Right ventricle myocardium superior (tissue), 1 donor: ENCODE data around the gene NOL12. TPM values are rescaled to one million over a fixed set of nuclear protein-coding genes. Genes with fewer than 3 reads are reported as not detected.

Source experiments
- ATAC-seq: fragments of 200-7000 bp; cut with Tn5 transposase; one replicate; pipeline ENCODE4 v1.9.1; 2020; ENCODE audit warnings: mild to moderate bottlenecking; ENCODE audit not compliant: poor library complexity
- DNase-seq: peaks from one replicate; pipeline ENCODE4 v3.0.0-alpha.2; 2020
- intact Hi-C: fragments of 100-400 bp; cut with DNase I; formaldehyde crosslinking; loops from one replicate; pipeline ENCODE4 v1.11.2; 2022
- total RNA-seq: library from RNA; stranded (reverse); fragmentation: NEBNext Ultra II Directional; extraction: Animal tissue kit (Norgen Biotek cat#: 25700); gene quantifications from one replicate; pipeline ENCODE4 v1.2.1, GENCODE V29; 2021
- donor health status: DM: no; HTN: yes; CAD: no; lungs with severe emphysema.

Gene NOL12
- total RNA-seq, 1 donor from 2014 or later, result 14.3 TPM

DNA sequence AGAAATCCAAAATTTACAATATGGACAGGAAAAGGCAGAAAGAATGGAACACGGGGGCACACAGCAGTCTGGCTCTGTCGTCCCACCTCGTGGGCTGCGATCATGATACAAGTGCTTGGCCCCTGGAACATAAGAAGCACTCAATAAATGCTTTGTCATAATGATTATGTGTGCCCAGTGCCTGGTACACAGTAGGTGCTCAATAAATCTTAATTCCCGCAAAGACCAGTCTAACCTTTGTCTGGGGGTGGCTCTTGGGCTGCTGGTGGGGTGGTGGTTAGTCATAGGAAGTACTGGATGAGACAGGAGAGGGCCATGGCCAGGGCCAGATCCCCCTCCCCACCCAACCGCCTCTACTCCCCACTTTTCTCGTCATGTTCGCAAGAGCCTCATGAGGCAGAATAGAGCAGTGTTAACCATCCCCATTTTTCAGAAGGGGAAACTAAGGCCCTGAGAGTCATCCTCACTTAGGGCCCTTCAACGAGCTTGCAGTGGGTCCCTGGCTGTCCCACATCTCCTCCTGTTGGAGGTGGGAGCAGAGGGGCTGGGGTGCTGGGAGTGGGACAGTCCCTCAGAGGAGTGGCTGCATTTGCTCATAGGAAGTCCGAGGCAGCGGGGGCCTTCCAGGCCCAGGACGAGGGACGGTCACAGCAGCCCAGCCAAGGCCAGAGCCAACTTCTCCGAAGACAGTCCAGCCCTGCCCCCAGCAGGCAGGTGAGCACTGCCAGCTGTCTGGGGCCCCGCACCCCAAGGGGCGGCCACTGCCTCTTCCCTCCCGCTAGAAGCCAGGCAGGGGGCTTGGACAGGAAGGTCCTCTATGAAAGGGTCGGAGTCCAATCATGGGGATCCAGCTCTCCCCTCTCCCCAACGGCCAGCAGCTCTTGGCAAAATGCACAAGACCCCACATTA is 46.8 kb downstream of the NOL12 start:
- intact Hi-C loops, result no loop called here
- no peak for DNase-seq
- no peak for ATAC-seq

DNA sequence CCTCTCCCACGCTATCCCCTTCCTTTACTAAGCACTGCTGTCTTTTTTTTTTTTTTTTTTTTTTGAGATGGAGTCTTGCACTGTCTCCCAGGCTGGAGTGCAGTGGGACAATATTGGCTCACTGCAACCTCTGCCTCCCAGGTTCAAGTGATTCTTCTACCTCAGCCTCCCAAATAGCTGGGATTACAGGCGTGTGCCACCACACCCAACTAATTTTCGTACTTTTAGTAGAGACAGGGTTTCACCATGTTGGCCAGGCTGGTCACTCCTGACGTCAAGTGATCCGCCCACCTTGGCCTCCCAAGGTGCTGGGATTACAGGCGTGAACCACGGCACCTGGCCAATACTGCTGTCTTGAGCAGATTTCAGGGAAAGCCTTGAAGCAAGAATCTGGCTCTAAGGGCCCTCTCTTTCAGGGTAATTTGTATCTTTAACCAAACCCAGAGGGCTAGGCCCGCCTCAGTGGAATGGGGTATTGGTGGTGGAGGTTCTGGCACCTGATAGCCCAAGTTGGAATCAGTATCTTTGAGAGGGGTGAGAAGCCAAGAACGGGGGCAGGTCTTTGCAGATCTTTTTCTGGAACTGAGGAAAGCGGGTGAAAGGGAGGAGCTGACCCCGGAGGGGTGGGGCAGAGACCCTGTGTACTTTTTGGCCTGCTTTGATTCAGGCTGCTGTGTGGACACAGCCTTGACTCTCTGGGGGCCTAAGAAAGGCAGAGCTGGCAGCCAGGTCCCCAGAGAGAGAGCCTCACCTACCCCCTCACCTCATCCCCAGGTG is 47.7 kb downstream of the NOL12 start:
- ATAC-seq, result no peak
- DNase-seq, result no peak
- intact Hi-C loops, result no loop called here

DNA sequence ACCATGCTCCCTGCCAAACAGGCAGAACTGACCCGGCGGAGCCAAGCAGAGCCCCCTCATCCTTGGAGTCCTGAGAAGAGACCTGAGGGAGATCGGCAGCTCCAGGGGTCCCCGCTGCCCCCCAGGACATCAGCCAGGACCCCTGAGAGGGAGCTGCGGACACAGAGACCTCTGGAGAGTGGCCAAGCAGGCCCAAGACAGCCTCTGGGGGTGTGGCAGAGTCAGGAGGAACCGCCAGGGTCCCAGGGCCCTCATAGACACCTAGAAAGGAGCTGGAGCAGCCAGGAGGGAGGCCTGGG is 48.2 kb downstream of the NOL12 start:
- intact Hi-C loops, result no loop called here
- ATAC-seq (no peak), DNase-seq (no peak)

DNA sequence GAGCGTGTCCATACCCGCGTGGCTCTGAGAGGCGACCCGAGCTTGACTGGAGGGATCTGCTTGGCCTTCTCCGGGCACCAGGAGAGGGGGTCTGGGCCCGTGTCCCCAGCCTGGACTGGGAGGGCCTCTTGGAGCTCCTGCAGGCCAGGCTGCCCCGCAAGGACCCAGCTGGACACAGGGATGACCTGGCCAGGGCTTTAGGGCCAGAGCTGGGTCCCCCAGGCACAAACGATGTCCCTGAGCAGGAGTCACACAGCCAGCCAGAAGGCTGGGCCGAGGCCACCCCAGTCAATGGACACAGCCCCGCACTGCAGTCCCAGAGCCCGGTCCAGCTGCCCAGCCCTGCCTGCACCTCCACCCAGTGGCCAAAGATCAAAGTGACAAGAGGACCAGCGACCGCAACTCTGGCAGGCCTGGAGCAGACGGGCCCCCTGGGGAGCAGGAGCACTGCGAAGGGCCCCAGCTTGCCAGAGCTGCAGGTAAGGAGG is 48.9 kb downstream of the NOL12 start:
- peak; percentile 39 for ATAC-seq
- intact Hi-C loops, result no loop called here
- peak; percentile 68 for DNase-seq

DNA sequence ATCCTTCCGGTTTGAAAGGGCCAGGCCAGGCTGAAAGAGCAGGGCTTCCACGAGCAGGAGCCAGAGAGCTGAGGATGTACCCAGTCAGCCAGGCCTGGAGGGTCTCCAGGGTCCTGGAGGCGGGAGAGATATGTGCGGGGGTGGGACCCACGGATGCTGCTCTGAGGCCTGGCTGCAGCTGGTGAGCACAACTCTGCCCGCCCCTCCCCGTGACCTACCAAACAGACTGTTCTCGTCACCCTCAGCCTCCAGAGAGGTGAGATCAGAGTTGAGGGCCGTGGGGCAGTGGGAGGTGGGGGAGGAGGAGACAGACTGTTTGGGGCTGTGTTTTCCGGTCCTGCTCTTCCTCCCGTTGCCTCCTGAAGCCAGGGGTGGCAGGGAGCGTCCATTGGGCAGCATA is 52.9 kb downstream of the NOL12 start:
- peak; percentile 72 for ATAC-seq
- intact Hi-C loops, result no loop called here

DNA sequence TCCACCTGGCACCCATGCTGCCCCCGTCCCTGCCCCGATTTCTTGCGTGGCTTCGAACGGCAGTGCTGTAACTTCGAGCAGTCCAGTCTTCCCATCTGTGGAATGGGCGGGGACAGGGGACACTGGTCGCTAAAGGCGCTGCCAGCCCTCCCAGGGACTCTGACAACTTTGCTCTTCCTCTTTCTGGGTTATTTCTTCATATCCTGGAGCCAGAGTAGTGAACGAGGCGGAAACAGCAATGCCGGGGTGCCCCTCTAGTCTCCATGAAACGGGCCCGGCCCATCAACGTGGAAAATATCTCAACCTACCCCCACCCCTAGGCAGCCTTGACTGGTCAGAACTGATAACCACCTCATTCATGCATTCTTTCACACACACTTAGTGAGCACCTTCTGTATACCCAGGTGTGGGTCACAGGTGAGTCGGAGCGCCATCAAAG is 53.5 kb downstream of the NOL12 start:
- DNase-seq (peak; percentile 74), ATAC-seq (peak; percentile 5)
- intact Hi-C loops, result no loop called here

More for the DNA sequence above, 52.9 kb downstream of the NOL12 start:
- peak; percentile 92 for DNase-seq

DNA sequence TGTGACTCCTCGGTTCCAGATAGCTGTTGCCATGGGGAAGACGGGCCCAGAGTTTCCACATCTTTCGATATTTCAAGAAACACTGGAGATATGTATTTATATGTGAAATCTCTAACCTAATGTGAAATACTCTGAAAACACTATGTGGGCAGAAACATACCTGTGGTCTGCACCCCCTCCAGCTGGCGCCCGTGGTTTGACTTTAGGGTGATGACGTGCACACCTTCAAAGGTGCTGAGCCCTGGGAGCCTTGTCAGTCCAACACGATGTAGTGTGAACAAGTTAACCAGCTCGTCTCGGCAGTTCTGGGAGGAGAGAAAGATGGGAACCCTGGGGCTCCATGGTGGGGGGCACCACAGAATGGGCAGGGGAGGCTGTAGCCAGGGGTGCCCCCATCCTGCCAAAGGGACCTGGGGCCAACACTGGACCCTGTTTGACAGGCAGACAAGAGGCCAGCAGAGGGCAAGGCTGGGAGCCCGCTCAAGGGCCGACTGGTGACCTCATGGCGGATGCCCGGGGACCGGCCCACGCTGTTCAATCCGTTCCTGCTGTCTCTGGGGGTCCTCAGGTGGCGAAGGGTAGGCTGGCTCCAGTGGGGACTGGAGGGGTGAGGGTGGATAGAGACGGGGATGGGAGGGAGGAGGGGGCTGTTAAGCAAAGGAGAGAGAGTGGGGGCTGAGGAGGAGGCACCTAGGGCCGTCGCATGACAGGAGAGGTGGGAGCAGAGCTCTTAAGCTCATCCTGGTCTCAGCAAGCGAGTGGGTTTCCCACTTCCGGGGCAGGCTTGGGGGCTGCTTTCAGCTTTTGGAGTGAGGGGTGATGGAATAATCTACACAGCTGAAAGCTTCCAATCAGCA is 54.5 kb downstream of the NOL12 start:
- intact Hi-C loops, result no loop called here
- DNase-seq (no peak), ATAC-seq (no peak)

DNA sequence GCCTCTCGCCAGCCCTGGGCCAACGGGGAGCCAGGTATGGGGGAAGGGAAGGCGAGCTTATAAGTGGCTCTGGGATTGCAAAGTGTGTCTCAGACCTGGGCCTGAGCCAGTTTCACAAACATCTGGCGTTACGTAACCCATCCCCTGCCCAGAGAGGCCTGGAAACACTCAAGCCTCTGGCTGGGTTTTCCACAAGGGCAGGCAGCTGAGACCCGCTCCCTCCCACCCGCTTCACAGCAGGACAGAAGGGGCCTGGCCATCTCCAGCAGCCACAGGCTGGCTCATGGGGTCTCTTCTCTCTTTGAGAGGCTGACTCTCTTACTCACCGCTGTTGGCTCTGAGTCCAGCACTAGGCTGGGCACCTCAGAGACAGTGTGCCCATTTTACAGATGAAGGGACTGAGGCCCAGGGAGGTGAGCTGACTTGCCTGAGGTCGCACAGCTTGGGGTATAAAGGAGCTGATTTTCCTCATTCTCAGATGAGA is 55.2 kb downstream of the NOL12 start:
- ATAC-seq (peak; percentile 61), DNase-seq (peak; percentile 91)
- intact Hi-C loops, result no loop called here

DNA sequence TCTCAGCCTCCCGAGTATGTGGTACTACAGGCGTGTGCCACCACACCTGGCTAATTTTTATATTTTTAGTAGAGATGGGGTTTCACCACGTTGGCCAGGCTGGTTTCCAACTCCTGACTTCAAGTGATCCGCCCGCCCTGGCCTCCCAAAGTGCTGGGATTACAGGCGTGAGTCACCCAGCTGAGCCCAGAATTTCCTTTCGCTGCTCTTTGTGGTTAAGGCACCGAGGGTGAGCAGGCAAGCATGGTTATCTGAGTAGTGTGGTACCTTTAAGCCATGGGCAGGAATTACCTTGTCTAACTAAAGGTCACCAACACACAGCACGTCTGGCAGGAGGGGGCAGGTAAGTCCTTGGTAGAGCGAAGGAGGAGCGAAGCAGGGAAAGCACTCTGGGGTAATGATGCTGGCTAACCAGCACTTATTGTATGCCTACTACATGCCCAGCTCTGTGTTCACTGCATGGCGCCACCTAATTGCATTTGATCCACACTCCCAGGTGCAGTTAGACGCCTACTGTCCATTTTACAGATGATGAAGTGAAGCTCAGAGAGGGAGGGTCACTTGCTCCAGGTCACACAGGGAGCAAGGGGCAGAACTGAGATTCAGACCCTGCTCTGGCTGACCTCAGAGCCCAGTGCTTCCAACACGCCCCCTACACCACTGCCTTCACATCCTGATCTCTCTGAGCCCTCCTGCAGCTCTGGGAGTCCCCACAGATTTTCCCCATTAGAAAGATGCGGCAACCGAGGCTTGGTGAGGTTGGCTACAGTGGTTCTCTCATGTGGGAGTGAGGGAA is 56.4 kb downstream of the NOL12 start:
- DNase-seq (peak; percentile 53), ATAC-seq (no peak)
- intact Hi-C loops, result no loop called here

Other genes with a start within 250 kb of the NOL12 start
- 12.7 TPM for gene MFNG, start 200.0 kb upstream of the NOL12 start, total RNA-seq
- gene CARD10, start 166.9 kb upstream of the NOL12 start, total RNA-seq, result 8.3 TPM
- gene CDC42EP1, start 125.9 kb upstream of the NOL12 start, total RNA-seq, result 15.4 TPM
- gene LGALS2, start 106.3 kb upstream of the NOL12 start, total RNA-seq, result not detected
- gene GGA1, start 77.5 kb upstream of the NOL12 start, total RNA-seq, result 22.3 TPM
- gene SH3BP1, start 46.7 kb upstream of the NOL12 start, total RNA-seq, result 1.9 TPM
- 17.6 TPM for gene PDXP, start 27.6 kb upstream of the NOL12 start, total RNA-seq
- gene LGALS1, start 10.7 kb upstream of the NOL12 start, total RNA-seq, result 1,068 TPM
- 78.6 TPM for gene TRIOBP, start 10.7 kb downstream of the NOL12 start, total RNA-seq
- gene GCAT, start 121.6 kb downstream of the NOL12 start, total RNA-seq, result 31.0 TPM
- not detected for gene GALR3, start 137.0 kb downstream of the NOL12 start, total RNA-seq
- gene ANKRD54, start 158.0 kb downstream of the NOL12 start, total RNA-seq, result 17.1 TPM
- 326 TPM for gene EIF3L, start 163.1 kb downstream of the NOL12 start, total RNA-seq
- 13.5 TPM for gene MICALL1, start 220.0 kb downstream of the NOL12 start, total RNA-seq